ENCODE results near the gene DPP7.

GRCh38 chr9:137159105-137160053 is 44.8 kb upstream of the DPP7 start:
- TF ChIP-seq CTCF (IDR thresholded peaks at IDR 0.05) (no peak), POLR2A (IDR thresholded peaks at IDR 0.05) (no peak)
